GM19397 (cell line): ENCODE data around the gene APCDD1.

Source experiments
- ATAC-seq: cut with Tn5 transposase; IDR thresholded peaks from one replicate; pipeline ENCODE4 v1.9.1; 2021; ENCODE audit warnings: mild to moderate bottlenecking, moderate library complexity; ENCODE audit not compliant: unreplicated experiment

The APCDD1 gene

DNA sequence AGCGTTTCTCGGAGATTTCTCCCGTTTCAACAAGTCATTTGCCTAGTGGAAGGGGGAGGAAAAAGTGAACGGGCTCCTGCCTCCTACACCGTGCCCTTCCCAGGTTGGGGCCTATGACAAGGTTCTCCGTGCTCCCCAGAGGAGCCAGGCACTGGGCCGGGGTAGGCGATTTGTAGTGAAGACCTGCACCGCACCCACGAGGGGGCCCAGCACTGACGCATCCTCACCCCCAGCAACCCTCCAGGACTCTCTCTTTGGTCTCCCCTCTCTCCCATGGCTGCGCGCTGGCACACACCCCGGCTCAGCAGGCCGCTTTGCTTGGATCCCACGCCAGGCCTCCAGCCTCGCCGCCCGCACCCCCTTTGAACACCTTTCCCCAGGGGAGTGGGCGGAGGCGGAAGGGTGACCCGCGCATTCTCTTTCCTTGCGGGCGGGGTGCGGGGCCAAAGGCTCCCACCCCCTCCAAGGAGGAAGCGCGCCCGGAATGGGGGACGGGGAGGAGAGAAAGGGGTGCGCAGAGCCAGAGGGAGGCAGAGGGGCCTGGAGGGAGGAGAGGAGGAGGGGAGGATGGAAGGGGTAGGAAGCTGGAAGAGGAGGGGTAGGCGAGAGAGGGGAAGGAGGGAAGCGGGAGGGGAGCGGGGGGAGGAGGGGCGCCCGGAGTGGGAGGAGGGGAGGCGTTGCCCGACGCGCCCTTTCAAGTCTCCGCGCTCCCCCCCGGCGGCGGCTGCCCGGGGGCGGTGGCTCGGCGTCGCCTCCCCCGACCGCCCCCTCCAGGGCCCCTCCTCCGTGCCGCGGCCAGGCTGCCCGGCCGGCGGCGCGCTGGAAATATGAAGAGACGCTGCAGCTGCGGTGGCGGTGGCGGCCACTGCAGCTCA, at the start of gene APCDD1:
APCDD1 (plus strand) TSS at position 830 of the 875 bp plus-strand sequence. CDS start 347 bp downstream, outside the sequence.
- ATAC-seq = no peak

DNA sequence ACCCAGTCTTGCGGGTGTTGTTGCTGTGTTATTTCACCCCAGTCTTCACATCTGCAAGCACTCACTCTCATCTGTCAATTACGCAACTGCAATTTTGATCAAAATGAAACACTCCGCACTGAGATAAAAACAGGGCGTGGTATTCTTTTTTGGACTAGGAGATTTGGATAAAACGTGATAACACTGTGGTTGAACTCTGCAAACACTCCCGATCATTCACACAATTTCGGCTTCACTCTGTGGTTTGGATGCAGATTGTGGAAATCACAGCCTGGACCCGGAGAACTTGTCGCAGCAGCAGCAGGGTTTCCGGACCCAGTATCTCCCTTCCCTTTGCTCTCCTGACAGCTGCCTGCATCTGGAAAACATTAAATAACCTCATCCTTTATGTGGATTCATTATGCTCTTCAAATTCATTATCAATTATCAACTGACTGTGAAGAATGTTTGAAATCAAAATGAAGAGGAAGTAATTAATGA, 49.4 kb upstream of the APCDD1 start:
- ATAC-seq = no peak

DNA sequence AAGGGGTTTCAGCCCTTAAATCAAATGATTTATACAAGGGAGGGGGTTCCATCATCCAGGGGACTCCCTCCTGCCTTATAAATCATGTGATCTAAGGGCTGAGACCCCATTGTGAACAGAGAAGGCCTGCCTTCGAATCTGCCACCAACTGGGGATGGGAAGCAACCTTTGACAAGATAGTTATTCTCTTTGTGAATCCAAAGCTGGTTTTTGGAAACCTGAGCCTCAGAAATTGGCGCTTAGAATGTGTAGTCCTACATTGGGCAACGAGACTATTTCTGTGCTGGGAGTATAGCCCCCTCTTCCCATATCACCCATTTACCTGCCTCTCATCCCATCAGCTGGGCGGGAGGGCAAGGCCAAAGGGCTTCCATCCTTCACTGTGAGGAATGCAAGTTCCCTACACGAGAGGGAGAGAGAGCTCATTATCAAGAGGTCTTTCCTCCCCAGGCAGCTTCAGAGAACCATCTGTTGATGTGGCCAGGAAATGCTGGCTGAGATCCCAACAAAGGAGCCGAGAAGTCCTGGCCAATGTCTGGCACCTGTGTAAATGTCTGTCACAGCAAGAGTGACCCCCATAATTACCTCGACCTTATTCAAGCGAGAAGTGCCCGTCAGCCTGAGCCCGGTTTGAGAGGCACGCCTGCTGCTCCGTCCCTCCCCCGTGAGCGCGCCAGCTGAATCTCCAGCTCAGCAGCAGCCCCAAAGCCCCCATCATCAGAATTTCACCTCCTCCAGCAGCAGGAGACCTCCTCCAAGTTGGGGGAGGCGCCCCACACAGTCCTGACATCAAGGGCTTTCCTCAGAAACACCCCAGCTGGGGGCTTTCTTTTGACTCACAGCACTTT, 48.4 kb upstream of the APCDD1 start:
- ATAC-seq = no peak

DNA sequence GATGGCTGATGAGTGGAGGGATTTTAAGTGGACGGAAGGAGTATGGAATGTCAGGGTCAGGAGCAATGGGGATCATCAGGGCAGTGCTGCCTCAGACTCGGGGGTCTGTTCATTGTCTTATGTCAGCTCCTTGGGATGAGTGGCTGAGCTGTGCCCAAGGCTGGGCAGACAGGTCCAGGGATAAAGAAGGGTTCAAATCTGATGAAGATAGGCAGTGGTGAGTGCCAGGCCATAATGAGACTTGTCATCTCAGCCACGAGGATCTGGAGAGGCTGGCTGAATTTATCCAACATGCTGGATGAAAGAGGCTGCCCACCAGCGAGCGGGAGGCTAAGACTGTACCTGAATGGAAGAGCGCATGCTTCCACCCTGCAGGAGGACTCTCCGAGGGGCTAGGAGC, 46.3 kb upstream of the APCDD1 start:
- no peak for ATAC-seq

DNA sequence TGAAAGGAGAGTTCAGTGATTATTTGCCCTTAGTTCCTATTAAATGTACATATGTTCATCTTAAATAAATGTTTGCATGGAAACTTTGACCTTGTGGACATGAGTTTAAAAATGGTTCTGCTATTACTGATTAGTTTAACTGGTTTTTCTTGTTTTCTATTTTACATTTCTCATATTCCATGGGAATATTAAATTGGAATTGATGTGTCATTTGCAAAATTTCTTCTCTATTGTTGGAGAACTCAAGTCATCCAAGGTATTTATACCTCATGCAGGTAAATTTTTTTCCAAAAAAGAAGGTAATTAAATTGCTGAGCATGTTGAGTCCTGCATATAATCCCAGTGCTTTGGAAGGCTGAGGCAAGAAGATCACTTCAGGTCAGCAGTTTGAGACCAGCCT, 45.4 kb upstream of the APCDD1 start:
- ATAC-seq = no peak

DNA sequence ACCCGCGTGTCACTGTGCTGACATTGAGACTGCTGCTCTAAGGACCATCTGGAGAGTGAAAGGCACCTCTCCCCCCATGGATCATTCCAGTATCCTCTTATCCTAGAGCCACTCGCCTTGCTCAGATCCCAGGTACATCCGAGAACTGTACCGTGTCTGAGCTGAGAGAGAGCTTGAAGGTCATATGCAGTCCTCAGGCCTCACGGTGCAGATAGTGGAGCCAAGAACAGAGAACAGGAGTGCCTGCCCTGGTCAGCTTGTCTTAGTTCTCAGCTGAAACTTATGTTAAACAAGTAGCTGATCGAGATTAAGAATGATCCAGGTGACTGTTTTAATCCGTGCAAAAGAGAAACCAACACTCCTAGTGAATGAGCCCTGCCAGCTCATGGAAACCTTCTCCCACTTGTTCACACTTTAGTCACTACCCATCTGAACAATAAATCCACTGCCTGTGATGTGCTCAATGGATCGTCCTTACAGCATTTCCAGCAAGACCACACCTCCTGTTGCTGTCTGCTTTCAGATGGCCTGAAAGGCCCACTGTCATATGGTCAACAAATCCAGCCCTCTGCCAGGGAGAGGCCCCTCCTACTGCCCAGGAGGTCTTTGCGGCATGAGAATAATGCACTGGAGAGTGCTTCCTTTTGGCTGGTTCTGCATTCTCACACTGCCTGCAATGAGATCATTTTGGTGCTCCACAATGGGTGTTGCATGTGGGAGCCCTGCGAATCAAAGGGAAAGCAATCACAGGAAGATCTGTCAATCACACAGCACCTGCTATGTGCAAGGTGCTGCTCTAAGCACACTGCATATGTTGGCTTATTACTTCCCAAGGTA, 43.7 kb upstream of the APCDD1 start:
- ATAC-seq = no peak

DNA sequence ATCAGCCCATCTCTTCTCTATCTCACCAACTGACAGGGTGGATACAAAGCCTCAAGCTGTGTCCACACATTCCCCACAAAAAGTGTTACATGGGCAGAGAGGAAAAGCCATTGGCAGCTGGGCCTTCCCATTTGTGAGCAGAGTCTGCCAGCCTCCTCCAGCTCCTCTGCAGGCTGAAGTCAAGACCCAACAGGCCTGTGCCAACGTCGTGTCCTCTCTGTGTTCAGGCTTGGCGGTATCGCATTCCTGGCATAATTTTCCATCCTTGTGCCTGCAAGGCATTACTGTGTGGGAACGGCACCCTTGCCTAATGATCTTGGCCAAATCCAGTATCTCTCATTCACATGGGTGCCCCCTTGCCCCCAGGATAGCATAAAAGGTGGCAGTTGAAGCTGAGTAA, 41.5 kb upstream of the APCDD1 start:
- ATAC-seq = no peak

DNA sequence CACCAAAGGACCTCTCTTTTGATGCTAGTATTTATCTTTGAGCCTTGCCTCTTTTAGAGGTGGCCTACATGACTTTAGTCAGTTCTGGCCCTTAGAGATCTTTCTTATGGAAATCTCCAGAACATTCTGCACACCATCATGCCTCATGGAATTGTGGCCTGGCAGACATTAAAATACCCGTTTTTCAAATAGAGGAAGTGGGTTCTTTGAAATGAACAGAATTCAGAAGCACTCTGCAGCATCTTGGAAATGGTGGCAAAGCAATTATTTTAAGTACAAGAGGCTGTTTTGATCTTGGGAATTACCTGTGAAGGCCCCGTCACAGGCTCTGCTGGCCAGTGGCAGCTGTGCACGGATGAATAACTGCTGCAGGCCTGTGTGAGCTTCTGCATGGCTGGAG, 40.7 kb upstream of the APCDD1 start:
- ATAC-seq = no peak

DNA sequence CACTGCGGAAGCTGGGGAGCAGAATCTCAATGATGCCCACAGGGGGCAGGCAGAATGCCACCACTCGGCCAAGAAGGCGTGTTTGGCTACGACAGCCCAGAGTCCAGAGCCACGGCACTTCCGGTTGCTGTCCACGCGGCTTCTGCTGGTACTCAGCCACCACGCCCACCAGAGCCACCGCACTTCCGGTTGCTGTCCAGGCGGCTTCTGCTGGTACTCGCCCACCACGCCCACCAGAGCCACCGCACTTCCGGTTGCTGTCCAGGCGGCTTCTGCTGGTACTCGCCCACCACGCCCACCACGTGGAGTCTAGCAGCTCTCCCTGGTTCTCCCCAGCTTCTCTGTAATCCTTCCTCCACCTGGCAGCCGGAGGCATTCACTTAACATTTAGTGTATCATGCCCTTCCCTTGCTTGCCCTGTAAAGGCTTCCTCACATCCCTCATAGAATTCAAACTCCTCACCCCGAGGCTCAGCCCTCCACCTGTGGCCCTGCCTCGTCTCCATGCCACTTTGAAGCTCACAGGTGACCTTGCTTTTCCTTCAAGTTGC, 40.1 kb upstream of the APCDD1 start:
- no peak for ATAC-seq

DNA sequence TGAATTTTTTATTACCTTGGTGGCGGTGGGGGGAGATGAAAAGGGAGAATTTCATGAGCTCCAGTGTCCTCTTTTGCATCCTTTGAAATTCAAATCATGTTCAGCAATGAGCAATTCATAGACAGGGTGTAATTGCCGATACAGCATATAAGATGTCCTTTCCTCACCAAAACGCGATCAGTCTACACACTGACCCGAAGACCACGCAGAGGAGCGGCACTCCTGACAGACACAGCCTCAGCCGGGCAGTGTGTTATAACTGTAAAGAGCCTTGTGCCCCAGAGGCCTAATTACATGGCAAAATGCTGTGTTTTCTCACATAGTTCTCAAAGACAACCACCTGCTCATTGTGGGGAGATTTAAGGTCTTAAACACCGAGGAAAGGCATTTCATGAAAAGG, 38.4 kb upstream of the APCDD1 start:
- ATAC-seq = no peak

DNA sequence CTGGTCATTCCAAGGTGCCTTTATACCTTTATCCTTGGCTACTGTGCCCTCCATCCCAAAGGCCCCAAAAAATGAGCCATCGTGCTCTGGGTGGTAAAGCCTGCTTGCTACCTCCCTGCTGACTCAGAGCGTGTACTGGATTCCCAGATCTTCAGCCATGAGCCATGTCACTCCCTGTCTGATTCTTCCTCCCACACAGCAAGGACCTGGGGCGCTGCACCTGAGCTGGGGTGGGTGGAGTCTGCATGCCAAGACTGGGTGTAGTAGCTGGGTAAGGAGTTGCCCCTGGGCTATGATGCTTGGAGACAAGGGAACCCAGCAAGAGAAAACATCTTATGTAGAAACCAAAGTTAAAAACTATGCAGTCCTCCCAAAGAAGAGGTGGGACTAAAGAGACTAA, 37.2 kb upstream of the APCDD1 start:
- no peak for ATAC-seq

DNA sequence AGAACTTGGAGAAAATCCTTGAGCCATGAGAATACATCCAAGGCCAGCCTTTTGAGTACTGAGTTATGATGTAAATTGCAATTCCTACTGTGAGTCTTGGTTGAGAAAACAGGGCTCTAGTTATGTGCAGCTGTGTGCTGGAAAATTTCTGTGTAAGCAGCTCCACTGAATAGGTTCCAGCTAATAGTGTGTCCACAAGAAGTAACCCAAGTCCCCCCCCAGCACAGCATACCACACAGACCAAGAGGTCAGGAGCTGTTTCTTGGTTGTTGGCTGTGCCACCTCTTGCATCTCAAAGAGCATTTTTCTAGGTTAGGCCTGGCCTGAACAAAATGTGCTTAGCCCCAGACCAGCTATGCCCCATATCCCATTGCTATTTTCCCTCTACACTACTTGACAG, 36.8 kb upstream of the APCDD1 start:
- no peak for ATAC-seq

DNA sequence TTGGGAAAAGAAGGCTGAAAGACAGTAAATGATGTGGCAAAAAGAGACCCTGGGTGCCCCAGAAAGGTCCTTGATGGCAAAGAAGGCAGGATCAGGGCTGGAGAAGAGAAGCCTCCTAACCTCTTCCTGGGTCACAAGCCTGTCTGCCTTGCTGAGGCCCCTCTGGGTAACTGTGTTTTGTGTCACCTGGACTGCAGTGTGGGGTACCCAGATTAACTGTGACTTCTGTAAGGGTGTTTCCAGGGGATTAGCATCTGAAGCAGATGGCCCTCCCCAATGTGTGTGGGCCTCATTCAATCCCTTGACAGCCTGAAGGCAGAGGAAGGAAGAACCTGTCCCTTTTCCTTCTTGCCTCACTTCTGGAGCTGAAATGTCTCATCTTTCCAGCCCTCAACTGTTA, 35.6 kb upstream of the APCDD1 start:
- ATAC-seq = no peak

DNA sequence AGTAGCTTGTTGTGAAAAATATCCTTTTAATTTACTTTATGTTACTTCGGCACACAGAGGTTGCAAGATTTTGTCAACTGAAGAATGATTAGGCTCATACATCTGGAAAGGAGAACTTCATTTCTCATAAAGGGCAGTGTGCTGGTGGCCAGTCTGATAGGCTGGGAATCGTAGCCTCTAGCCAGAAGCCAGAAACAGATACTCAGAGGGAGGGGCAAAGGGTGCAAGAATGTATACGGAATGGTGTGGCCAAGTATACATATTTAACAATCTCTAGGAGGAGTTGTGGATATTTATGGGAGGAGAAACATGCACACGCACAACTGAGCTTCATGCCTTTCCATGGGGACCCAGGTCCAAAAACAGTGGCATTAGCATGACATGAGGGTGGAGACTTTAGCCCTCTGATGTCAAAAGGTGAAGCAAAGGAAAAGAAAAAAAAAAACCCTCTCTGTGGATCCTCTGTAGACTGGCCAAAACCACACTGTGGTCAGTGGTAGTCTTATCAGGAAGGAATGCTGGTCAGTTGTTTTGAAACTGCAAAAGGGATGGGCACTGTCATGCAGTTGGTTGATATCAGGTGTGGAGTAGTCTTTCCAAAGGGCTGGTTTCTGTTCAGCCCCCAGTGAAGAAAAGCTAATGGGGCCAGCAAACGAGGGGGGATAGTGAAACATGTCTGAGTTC, 34.9 kb upstream of the APCDD1 start:
- no peak for ATAC-seq

DNA sequence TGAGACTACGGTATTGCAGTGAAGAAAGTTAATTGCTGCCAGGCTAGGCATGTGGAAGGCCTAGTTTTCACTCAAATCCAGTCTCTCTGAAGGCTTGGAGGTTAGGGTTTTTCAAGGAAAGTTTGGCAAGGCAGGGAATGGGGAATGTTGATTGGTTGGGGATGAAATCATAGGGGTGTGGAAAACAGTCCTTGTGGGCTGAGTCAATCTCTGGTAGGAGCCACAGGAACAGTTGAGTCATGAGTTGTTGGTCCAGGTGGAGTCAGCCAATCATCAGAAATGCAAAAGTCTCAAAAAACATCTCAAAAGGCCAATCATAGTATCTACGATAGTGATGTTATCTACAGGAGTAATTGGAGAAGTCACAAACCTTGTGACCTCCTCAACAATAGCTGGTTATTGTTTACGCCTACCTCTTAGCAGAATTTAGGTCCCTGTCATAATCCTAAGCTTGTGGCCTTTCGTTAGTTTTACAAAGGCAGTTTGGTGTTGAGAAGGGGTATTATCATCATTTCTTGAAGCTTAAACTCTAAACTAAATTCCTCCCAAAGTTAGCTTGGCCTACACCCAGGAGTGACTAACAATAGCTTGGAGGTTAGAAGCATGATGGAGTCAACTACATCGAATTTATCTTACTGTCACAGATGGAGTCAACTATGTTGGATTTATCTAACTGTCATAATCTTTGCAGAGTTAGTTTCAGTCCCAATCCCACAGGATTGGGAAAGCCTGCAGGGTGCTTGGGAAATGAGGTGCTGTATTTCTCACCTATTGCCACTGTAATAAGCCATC, 33.7 kb upstream of the APCDD1 start:
- ATAC-seq = no peak

DNA sequence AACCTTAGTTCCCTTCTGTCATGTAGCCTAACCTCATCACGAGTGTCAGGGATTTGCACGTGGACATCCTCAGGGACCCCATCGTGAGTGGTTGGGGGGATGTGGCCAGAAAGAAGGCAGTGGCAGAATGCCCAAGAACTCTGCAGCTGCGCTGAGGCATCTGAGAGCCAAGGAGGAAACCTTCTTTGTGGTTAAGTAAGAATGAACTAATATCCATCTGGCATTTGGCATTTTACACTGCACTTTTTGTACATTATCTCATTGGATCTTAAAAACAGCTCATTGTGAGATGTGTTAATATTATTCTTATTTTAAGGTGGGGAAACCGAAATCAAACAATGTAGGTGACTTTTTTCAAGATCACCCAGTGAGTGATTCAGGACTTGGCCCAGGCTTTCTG, 32.6 kb upstream of the APCDD1 start:
- ATAC-seq = no peak

DNA sequence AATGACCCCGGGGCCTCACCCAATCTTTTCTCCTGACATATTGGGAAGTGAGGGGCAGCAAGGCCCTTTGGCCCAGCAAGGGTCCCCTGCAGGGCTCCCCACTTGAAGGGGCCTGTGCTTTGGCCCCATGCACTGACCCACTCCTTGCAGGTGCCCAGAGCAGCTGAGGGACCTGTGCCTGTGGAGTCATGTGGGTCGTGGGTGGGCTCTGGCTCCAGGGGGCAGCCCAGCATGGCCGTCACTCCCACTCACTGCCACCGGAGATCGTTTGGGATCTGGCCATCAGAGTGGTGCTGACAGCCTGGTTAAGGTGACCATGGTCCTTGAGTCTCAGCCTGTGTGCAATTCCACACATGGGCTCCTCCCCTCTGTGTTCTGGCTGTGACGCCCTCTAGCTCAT, 31.7 kb upstream of the APCDD1 start:
- no peak for ATAC-seq

DNA sequence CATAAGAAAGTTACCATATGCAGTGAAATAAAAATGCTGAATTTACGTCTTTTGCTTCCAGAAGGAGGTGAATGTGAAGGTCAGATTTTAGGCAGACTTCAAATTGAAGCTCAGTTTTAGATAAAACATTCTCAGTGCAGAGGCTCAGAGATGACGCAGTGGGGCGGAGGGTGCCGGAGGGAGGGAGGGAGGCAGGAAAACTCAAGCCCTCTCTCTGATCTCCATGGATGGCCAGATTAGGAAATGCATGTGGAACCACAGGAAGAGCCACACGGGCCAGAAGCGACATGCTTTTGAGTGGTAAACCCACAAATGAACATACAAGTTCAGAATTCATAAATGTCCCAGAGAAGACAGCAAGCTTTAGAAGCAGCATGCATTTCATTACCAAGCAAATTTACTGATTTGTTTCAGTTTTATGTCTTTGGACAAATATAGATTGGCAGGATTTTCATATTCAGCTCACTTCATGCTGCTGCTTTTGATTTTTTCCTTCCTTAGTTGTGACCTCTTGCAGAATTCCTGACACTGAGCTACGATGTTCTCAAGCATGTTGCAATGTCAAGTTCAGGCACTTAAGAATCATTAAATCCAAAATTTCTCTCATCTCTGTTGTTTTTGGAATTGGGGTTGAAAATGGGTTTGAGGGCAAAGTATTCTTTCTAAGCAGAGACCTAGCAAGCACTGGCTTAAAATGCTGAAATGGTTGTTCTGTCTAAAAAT, 29.7 kb upstream of the APCDD1 start:
- ATAC-seq = no peak

DNA sequence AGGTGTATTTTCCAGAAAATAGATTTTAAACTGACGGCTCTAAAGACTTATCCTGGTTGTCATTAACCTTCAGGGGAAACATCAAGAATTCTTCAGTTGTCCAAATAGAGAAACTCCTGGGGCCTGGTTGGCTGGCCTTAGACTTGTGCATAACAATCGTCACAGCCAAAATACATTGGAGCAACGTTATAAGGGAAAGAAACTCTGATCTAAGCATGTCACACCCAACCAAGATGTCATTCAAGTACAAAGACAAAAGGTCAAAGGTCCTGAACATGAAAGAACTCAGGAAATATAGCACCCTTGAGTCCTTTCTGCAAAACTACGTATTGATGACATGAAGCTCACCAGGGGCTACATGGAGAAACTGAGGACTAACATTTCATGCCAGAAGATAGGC, 23.8 kb upstream of the APCDD1 start:
- ATAC-seq = no peak
